Activated CD4-positive, alpha-beta T cell treated with anti-CD3 and anti-CD28 coated beads for 48 hours (primary cell): ENCODE results near the gene SDCCAG8.
"Not testable (repeated sequence)": the region's sequence is repeated elsewhere in the genome, so short reads cannot be mapped to it uniquely, and the experiment has no call there.

Experiments
- DNase-seq: peaks from one replicate; pipeline ENCODE4 v3.0.0-alpha.2; 2020

SDCCAG8 gene

DNA sequence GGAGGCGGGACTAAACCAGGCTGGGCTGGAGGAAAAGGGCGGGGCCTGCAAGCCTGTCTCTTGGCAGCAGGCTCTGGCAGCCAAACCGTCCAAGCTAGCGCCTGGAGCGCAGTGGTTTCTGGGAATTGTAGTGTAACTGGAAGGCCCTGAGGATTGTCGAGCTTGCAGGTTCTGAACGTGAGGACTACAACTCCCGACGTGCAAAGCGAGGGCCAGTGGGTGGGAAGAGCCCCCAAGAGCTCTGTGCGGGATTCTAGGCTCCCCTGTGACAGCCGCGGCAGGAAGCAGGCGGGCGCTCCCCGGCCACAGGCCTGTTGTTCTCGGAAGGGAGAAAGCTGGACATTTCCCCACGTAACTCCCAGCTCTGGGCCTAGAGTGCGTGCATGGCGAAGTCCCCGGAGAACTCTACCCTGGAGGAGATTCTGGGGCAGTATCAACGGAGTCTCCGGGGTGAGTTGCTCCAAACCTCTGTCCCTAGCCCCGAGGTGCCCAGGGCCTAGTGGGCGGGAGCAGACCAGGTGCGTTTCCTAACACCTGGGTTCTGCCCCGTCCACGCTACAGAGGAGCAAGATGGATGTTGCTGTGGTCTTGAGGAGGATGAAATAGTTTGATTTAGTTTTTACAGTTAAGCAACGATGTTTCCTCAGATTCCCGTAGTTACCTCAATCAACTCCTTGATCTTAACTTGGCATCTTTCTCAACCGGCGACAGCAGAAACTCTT lies at the start of gene SDCCAG8:
SDCCAG8 (plus strand) TSS at position 251 of the 722 bp plus-strand sequence; CDS start at position 384, 133 bp downstream.
- DNase-seq: peak; percentile 96

DNA sequence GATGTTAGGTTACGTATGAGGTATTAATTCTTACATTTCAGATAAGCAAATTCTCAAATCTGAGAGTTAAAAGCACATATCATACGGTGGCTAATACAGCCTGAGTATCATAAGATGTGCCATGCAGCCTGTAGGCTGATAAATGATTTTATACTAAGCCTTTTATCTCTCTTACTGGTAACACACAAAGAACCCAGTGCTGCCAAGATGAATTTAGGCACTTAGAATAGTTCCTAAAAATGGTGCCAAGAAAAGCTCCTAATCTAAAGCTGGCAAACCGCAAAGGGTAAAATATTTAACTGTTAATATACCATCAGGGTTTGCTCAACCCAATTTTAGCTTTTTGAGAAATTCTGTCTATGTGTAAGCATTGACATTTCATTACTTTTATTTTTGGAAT lies 43.9 kb upstream of the SDCCAG8 start:
- DNase-seq: not testable (repeated sequence)

DNA sequence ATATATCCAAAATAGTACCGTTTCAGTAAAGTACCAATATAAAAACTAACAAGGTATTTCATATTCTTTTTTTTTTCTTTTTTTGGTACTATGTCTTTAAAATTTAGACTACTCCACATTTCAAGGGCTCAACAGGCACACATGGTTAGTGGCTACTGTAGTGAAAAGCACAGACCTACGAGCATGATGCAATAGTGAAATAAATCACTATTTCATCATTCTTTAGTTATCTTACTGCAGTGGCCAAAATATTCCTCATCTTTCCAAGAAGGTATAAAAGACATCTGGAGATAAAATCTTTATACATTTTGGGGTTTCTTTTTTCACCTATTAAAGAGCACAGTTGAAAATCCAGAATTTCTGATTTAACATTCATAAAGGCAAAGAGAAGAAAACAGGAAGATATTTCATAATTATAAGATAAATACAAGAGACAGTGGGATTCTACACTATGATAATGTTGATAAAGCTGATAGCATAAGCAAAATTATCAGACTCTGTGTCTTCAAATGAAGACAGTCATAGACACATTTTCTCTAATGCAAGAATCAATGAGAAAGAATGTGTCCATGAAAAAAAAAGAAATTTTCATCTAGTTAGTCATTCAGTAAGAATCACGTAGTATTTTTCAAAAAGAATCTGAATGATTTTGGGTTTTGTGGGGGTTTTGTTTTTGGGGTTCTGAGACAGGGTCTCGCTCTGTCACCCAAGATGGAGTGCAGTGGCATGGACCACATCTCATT lies 42.6 kb upstream of the SDCCAG8 start:
- no peak for DNase-seq

DNA sequence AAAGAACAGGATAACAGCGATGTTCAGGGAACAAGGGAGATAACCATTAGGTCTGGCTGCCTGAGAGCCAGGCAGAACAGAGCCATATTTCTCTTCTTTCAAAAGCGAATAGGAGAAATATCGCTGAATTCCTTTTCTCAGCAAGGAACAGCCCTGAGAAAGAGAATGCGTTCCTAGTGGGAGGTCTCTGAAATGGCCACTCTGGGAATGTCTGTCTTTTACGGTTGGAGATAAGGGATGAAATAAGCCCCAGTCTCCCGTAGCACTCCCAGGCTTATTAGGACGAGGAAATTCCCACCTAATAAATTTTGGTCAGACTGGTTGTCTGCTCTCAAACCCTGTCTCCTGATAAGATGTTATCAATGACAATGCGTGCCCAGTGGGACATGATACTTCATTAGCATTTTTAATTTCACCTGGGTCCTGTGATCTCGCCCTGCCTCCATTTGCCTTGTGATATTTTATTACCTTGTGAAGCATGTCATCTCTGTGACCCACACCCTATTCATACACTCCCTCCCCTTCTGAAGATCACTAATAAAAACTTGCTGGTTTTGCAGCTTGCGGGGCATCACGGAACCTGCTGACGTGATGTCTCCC lies 40.5 kb upstream of the SDCCAG8 start:
- DNase-seq: not testable (repeated sequence)

DNA sequence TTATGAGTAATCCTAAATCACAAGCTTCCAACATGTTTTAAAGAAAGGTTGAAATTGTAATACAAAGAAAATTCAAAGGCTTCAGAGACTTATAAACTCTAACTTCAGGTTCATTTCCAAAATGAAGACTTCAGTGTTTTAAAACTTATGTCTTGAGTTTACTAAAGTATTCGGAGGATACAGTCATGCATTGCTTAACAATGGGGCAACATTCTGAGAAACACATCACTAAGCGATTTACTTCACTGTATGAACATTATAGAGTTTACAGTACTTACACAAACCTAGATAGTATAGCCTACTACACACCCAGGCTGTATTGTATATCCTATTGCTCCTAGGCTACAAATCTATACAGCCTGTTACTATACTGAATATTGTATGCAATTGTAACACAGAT lies 39.1 kb upstream of the SDCCAG8 start:
- DNase-seq: no peak

DNA sequence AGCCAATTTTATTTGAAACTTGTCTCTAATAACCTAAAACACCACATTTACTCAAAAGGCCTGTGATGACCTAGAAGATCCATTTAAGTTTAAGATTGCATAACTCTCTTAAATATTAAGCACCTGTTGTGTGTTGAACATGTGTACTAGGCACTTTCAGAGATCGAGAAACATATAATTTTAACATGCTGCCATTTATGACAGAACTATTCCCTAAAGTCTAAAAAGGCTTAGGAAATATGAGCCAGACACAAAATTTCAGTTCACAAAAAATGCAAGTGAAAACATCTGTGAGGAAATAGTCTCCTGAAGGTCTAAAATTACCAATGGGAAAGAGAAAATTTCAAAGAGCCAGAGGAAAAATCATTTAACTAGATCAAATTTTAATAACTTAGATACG lies 38.5 kb upstream of the SDCCAG8 start:
- no peak for DNase-seq

DNA sequence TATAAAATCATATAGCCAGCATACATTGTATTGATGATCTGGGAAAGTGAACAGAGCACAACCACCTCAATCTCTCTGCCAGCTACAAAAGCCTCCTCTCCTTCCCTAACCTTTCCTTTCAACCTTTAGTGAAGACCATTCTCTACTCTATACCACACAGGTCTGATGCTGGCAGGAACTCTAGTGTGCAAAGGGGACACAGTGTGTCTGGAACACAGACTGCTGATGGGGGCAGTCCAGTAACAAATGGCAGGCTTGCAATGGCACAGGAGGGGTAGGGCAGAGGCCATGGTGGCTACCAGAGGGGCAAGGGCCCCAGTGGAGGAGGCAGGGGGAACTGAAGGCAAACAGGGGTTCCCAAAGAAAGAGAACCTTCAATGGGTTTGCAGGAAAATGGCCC lies 37.8 kb upstream of the SDCCAG8 start:
- no peak for DNase-seq

DNA sequence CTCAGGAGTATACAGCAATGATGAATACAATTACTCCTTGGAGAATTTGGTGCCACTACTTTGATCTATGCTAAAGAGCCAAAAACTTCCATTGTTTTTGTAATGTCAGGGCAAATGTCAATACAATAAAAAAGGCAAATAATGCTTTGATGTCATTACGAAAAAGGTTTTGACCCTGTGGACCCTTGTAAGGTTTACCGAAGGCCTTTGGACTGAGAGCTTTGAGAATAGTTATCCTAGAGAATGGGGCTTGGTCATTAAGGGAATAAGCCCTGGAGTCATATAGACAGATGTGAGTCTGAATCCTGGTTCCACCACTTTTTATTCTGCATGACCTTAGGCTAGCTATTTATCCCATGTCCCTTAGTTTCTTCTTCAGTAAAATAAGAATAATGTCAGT lies 28.2 kb upstream of the SDCCAG8 start:
- DNase-seq: no peak

DNA sequence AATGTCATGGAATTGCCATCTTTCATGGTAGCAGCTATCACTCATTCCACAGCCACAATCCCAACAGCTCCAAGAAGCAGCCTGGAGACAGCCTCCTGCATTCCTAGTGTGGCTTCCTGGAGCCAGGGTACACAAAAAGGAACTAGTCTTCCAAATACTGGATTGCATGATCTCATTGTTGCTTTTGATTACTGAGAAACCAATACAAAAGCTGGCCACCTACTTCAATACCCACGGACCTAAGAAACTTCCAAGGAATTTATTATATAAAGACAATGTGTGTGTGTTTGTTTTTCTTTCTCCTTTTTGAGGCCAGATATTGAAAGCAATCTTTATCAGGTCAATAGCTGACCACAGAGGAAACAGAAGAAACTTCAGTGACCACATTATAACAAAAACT lies 26.3 kb upstream of the SDCCAG8 start:
- no peak for DNase-seq

DNA sequence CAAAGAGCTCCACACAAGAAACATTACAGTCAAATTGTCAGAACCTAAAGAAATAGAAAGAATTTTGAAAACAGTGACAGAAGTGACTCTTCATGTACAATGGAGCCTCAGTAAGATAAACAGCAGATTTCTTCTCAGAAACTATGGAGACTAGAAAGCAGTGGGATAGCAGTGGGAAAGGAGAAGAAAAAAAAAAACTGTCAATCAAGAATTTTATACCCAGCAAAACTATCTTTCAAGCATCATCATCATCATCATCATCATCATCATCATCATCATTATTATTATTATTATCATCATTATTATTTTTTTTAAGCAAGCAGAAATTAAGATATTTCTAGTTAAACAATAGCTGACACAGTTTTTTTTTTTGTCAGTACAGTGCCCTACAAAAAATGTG lies 24.9 kb upstream of the SDCCAG8 start:
- no peak for DNase-seq

DNA sequence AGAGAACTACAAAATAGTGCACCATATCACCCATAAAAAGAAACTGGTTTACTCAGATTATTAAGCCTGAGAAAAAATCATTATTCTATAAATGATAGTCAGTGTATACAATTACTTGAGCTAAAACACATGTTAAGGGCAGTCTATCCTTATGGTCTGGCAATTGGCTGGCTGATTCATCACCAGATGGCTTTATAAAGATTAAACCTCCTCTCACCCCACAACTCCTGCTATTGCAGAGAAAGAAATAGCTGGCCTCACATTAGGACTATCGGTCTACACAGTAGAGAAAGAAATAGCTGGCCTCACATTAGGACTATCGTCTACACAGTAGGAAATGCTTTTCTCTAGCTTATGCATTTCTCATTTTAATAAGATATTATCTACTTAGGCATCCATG lies 21.9 kb upstream of the SDCCAG8 start:
- no peak for DNase-seq

DNA sequence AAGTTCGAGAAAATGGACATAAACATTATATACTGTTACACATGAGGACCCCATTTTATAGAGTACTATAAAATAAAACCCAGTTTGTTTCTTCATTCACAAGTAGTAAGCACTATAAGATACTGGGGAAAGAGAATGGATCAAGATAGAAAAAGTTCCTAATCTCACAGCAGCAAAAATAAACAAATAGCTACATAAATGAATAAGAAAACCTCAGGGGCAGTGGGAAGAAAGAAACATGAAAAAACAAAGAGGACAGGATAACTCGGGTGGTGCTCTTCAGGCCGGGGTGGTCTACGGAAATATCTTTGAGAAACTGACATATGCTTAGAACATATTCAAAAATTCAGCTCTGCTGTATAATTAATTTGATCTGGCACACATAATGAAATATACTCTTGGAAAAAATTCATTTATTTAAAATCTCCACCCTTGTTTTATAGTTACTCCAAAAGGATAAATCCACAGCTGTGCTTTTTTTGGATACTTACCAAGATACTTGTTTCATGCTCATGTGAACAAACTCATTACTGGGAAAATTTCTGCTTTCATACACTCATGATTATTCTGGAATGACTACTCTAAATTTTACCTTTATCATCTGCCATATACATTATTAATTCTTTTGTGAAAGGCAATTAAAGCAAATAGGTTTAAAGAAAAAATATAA lies 20.7 kb upstream of the SDCCAG8 start:
- no peak for DNase-seq

DNA sequence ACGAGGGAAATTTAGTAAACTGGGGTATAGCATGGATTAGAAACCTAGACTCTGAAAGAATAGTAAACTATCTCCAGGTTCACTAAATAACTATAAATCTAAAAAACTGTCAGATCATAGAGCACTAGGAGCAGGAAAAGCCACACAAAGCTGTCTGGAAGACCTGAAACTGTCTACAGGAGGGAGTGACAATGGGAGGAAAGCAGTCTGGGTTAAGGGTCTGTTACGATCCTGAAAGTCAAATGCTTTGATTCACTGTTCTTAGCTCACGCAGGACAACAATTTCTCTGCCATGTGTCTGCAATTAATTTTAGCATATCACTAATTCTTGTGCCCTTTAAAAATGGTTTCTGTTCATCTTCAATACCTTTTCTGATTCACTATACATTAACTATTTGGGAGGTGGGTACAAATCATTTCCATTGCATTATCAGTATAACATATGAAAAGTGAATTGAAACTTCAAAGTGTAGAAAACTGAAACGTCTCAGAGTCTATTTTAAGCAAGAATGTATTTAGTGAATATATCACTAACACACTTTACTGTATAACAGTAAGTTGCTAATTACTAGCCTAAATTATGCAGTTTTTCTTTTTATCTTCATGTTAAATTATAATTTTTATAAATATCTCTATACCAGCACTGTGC lies 19.1 kb upstream of the SDCCAG8 start:
- DNase-seq: no peak

DNA sequence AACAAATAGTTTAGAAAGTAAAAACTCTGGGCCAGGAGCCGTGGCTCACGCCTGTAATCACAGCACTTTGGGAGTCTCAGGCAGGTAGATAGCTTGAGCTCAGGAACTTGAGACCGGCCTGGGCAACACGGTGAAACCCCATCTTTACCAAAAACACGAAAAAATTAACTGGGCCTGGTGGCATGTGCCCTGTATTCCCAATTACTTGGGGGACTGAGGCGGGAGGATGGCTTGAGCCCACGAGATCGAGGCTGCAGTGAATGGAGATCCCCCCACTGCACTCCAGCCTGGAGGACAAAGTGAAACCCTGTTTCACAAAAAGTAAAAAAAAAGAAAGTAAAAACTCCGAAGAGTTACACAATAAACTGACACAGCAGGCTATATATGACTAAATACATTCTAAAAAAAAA lies 11.4 kb upstream of the SDCCAG8 start:
- no peak for DNase-seq

DNA sequence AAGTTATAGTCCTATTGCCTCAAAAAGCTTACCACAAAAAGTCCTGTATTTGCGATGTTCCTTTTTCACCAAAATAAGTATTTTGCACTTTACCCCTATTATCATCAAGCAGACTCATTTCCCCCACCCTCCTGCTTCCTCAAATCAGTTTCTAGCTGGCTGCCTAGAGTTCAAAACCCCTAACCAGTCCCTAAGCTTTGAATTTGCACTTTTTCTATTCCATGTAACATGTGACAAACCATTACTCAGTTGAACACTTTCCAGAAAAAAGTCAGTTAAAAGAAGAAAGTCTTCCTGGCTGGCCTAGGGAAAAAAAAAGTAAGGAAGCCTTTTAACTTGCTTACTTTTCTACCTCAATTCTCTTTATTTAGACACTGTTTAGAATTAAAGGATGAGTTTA lies 8.9 kb upstream of the SDCCAG8 start:
- DNase-seq: no peak

DNA sequence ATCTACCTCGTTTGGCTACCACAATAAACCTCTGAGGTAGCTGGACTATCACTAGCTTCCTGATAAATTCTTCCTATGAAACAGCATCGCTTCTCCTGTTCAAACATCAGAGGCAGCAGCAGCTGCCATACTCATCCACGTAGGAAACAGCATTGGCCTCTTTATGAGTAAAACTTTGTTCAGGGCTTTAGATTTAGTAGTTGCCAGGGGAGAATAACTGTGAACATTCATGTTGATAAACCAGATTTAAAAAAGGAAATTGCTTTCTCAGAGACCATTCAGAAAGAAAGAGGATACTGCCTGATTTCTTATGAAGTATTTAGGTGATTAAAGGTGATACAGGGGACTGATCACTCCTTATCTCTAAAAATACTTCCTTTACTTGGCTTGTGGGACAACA lies 7.9 kb upstream of the SDCCAG8 start:
- no peak for DNase-seq

DNA sequence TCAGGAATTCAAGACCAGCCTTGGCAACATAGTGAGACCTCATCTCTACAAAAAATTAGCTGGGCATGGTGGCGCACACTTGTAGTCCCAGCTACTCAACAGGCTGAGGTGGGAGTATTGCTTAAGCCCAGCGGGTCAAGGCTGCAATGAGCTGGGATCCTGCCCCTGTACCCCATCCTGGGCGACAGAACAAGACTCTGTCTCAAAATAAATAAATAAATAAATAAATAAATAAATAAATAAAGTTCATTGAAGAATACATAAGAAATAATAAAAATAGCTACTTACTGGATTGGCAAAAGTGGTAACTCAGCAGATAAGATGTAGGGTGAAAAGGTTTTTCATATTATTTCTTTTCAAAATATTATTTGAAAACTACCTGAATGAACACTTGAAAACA lies 6.6 kb upstream of the SDCCAG8 start:
- DNase-seq: no peak

DNA sequence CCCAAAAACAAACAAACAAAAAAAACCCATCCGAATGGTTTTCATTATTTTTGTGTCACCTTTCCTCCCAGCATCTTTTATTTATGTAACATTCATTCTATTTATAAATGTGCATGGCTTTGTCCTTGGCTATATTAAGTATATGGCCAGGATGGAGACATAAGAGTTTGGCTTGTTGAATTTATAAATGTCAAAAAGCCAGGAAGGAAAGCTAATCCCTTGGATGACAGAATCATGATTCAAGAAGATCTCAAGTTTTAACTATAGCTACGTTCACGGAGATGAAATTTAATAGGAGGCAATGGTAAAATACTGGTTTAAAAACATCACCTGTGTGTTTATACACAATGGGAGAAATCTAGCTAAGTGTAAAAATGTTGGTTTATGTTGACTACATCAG lies 5.7 kb upstream of the SDCCAG8 start:
- no peak for DNase-seq

DNA sequence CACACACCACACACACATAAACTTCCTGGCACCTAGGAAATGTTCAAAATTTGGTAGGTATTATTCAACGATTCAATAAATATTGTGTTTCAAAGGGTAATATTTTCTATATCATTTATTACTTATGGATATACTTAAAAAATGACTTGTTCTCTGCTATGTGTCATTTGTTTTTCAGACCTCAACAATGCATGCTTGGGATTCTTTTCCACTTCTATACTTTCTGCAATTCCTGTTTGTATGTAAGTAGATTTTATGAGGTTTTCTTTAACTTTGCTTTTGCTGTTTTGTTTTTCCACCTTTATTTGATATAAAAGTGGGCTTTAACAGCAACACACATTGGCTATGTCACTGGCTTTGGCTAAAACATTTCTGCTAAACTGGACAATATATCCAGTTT lies 4.3 kb upstream of the SDCCAG8 start:
- no peak for DNase-seq

DNA sequence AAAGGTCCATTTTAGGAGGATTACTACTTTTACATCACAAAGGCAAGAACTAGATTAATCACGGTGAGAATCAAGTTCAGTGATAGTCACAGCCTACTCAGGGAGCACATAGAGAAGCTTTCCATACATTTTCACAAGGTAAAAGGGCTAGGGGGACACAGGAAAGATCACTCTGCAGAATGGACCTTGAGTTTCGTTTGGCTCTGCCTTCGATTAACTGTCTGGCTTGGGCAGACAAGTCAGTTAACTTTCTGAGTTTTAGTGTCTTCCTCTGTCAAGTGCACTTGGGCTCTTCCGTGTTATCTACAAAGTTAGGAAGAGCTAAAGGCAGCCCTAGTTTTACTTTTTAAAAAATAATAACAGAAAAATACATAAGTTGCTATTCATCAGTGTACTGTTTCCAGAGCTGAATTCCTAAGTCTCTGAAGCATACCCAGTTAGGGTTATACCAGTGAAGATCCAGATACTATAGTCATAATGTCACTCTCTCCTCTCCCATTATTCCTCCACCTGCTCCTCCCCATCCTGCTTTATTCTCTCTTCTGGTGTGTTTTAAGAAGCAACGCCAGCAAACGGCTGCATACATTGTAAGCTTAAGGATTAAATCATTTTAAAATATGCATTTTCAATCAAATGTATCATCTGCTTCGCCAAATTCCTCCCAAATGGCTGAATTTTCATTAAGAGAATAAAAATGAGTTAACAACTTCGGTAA lies 2.5 kb upstream of the SDCCAG8 start:
- DNase-seq: no peak

DNA sequence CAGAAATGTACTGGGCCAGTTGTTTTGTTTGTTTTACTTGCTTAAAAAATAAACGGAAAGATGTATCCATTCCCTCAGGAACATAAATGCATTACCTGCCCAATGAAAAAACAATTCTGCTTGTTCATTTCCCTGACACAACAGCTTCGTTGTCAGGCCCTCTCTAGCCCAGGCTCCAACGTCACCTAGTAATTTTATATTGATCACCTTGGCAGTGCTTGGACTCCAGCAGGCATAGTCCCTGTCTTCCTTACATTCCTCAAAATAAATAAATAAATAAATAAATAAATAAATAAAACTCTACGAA lies 2.0 kb upstream of the SDCCAG8 start:
- peak; percentile 13 for DNase-seq

DNA sequence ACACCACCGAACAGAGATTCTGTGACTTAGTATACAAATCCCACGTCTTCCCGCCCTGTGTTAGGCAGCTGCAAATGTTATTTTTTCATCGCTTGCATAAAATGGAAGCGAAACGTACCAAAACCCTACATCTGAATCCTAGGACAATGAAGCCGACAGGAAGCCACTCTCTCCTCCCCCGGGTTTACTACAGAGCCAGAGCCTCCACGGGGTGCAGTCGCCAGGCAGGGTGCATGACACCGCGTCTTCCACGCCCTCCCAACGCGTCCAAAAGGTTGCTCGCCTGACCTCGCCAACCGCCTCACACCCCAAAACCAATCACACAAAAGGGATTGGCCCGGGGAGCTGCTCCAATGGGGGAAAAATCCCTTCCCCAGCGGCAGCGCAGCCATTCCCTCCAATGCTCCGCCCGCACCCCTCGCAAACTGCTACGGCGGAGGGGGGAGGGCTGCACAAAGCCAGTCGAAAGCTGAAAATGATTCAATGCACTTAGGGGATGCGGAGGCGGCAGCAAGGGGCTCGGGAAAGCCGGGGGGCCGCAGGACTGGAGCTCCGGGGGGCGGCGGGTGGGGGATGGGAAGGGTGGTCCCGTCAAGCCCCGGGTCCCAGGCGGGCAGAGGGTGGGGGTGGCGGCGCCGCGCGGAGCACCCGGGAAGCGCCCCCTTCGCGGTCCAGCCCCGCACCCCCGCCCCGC lies 1.5 kb upstream of the SDCCAG8 start:
- DNase-seq: peak; percentile 79
